ENCODE results near the gene ALOX5. TPM values are rescaled to one million over a fixed set of nuclear protein-coding genes. Genes with fewer than 3 reads are reported as not detected.
"Not testable (repeated sequence)": the region's sequence is repeated elsewhere in the genome, so short reads cannot be mapped to it uniquely, and the experiment has no call there.

The ALOX5 gene
- polyA plus RNA-seq, 1 donor: 1.1 TPM

- no peak for DNase-seq (ENCODE audit: low read depth)
Observed at GRCh38 chr10:45404770-45405120, 30.7 kb downstream of the ALOX5 start.

GRCh38 chr10:45407542-45407941 is 33.5 kb downstream of the ALOX5 start:
- DNase-seq (ENCODE audit: low read depth): no peak

GRCh38 chr10:45408421-45409319 is 34.7 kb downstream of the ALOX5 start:
- no peak for DNase-seq (ENCODE audit: low read depth)

- not testable (repeated sequence) for DNase-seq (ENCODE audit: low read depth)
Observed at GRCh38 chr10:45409347-45409746, 35.3 kb downstream of the ALOX5 start.

- DNase-seq (ENCODE audit: low read depth): no peak
Observed at GRCh38 chr10:45409782-45410181, 35.8 kb downstream of the ALOX5 start.

GRCh38 chr10:45410489-45410806 is 36.4 kb downstream of the ALOX5 start:
- no peak for DNase-seq (ENCODE audit: low read depth)

GRCh38 chr10:45410807-45411606 is 37.0 kb downstream of the ALOX5 start:
- no peak for DNase-seq (ENCODE audit: low read depth)

GRCh38 chr10:45411607-45411940 is 37.6 kb downstream of the ALOX5 start:
- DNase-seq (ENCODE audit: low read depth): no peak

GRCh38 chr10:45415062-45415461 is 41.0 kb downstream of the ALOX5 start:
- not testable (repeated sequence) for DNase-seq (ENCODE audit: low read depth)

- no peak for DNase-seq (ENCODE audit: low read depth)
Observed at GRCh38 chr10:45416603-45417002, 42.6 kb downstream of the ALOX5 start.

- no peak for DNase-seq (ENCODE audit: low read depth)
Observed at GRCh38 chr10:45417746-45418145, 43.7 kb downstream of the ALOX5 start.

GRCh38 chr10:45418417-45418848 is 44.4 kb downstream of the ALOX5 start:
- DNase-seq (ENCODE audit: low read depth): no peak

- no peak for DNase-seq (ENCODE audit: low read depth)
Observed at GRCh38 chr10:45418849-45419675, 45.0 kb downstream of the ALOX5 start.

GRCh38 chr10:45419676-45420025 is 45.6 kb downstream of the ALOX5 start:
- no peak for DNase-seq (ENCODE audit: low read depth)

GRCh38 chr10:45420453-45421192 is 46.6 kb downstream of the ALOX5 start:
- no peak for DNase-seq (ENCODE audit: low read depth)

GRCh38 chr10:45421221-45422097 is 47.4 kb downstream of the ALOX5 start:
- no peak for DNase-seq (ENCODE audit: low read depth)

- DNase-seq (ENCODE audit: low read depth): no peak
Observed at GRCh38 chr10:45422207-45422865, 48.3 kb downstream of the ALOX5 start.

- DNase-seq (ENCODE audit: low read depth): no peak
Observed at GRCh38 chr10:45422866-45423659, 49.0 kb downstream of the ALOX5 start.

GRCh38 chr10:45423976-45424499 is 50.0 kb downstream of the ALOX5 start:
- no peak for DNase-seq (ENCODE audit: low read depth)
